Measurements from ENCODE around the gene PIK3R3. TPM values are rescaled to one million over a fixed set of nuclear protein-coding genes. Genes with fewer than 3 reads are reported as not detected.
A peak's percentile ranks its signal among the peaks of the same experiment; 100 is the strongest.
"Not testable (repeated sequence)": the region's sequence is repeated elsewhere in the genome, so short reads cannot be mapped to it uniquely, and the experiment has no call there.

PIK3R3 gene
- polyA plus RNA-seq, 4 donors = 24.6 to 32.8 (median 27.4) TPM

GRCh38 chr1:46113948-46114347 is 18.5 kb downstream of the PIK3R3 start:
- no peak for DNase-seq (ENCODE audit: low read depth in 4 of 4, low spot score in 2 of 4)

DNA sequence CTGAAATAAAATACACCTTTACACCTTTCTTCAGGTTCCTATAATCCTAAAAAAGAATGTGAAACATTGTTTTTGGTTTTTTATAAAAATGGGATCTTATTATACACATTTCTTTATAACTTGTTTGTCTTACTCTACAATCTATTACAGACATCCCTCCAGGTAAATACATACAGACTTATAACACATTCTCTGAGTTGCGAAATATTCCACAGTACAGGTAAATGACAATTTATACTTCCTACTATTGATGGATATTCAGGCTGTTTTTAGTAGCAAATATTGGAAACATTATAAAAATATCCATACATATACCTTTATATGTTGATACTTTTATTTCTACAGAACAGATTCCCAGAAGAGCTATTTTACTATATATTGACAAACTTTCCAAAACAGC is 20.3 kb downstream of the PIK3R3 start:
- no peak for DNase-seq (ENCODE audit: low read depth in 4 of 4, low spot score in 2 of 4)

GRCh38 chr1:46110521-46110920 is 21.9 kb downstream of the PIK3R3 start:
- DNase-seq (ENCODE audit: low read depth in 4 of 4, low spot score in 2 of 4) = no peak

- DNase-seq (ENCODE audit: low read depth in 4 of 4, low spot score in 2 of 4) = no peak
Observed at GRCh38 chr1:46102769-46103476, 29.5 kb downstream of the PIK3R3 start.

DNA sequence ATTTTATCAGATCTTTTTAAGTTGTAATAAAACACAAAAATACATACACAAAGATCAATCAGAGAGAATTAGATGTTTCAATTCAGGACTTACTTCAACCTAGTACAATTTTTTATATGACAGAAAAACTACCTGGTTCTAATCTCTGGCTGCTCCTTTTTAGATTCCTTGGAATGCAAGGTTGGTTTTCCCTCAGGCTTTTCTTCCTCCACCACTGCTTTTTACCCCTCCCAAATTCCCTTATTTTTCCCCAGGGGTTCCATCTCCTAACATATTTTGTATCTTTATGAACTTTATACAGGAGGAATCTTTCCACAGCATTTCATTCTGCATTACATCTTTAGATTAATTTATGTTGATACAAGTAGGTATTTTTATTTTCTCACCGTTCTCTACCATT is 33.2 kb downstream of the PIK3R3 start:
- DNase-seq (ENCODE audit: low read depth in 4 of 4, low spot score in 2 of 4) = no peak

GRCh38 chr1:46098027-46098712 is 34.3 kb downstream of the PIK3R3 start:
- DNase-seq (ENCODE audit: low read depth in 4 of 4, low spot score in 2 of 4) = no peak

- DNase-seq (ENCODE audit: low read depth in 4 of 4, low spot score in 2 of 4) = no peak
Observed at GRCh38 chr1:46097149-46097472, 35.3 kb downstream of the PIK3R3 start.

GRCh38 chr1:46096269-46097148 is 35.9 kb downstream of the PIK3R3 start:
- no peak for DNase-seq (ENCODE audit: low read depth in 4 of 4, low spot score in 2 of 4)

DNA sequence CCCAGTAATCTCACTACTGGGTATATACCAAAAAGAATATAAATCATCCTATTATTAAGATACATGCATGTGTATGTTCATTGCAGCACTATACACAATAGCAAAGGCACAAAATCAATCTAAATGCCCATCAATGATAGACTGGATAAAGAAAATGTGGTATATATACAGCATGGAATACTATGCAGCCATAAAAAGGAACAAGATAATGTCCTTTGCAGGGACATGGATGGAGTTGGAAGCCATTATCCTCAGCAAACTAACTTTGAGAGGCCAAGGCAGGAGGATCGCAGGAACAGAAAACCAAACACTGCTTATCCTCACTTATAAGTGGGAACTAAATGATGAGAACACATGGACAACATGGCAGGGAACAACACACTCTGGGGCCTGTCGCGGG is 37.3 kb downstream of the PIK3R3 start:
- not testable (repeated sequence) for DNase-seq (ENCODE audit: low read depth in 4 of 4, low spot score in 2 of 4)

- peak in 1 of 4 donors; percentile 4 for DNase-seq (ENCODE audit: low read depth in 4 of 4, low spot score in 2 of 4)
Observed at GRCh38 chr1:46094471-46095005, 37.9 kb downstream of the PIK3R3 start.

DNA sequence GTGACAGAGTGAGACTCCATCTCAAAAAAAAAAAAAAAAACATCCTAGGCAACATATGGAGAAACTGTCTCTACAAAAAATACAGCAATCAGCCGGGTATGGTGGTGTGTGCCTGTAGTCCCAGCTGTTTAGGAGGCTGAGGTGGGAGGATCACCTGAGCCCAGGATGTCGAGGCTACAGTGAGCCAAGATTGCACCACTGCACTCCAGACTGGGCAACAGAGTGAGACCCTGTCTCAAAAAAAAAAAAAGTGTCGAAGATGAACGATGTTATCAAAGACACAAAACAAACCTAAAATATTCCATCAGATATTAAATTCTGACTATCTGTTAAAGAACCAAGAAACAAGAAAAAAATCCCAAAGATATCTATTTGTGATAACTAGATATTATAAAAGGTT is 38.6 kb downstream of the PIK3R3 start:
- not testable (repeated sequence) for DNase-seq (ENCODE audit: low read depth in 4 of 4, low spot score in 2 of 4)

DNA sequence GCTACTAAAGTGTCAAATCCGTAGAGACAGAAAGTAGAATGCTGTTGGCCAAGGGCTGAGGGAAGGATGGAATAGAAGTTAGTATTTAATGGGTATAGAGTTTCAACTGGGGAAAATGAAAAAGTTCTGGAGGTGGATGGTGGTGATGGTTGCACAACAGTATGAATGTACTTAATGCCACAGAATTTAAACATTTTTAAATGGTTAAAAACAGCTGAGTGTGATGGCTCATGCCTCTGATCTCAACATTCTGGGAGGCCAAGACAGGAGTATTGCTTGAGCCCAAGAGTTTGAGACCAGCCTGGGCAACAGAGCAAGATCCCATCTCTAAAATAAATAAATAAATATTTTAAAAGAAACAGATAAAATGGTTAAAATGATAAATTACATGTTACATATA is 44.5 kb downstream of the PIK3R3 start:
- no peak for DNase-seq (ENCODE audit: low read depth in 4 of 4, low spot score in 2 of 4)

DNA sequence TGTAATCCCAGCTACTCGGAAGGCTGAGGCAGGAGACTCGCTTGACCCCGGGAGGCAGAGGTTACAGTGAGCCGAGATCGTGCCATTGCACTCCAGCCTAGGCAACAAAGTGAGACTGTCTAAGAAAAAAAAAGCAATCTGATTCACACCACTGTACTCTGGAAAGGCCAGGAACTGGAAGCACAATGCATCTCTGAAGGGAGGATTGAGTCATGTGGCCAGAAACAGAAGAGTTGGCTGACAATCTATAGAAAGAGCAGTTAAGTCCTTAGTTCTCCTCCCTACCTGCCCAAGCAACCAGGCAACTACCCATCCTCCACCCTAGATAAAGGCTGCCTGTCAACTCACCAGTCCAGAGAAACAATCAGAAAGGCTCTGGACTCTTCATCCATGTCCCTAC is 45.9 kb downstream of the PIK3R3 start:
- DNase-seq (ENCODE audit: low read depth in 4 of 4, low spot score in 2 of 4) = no peak

DNA sequence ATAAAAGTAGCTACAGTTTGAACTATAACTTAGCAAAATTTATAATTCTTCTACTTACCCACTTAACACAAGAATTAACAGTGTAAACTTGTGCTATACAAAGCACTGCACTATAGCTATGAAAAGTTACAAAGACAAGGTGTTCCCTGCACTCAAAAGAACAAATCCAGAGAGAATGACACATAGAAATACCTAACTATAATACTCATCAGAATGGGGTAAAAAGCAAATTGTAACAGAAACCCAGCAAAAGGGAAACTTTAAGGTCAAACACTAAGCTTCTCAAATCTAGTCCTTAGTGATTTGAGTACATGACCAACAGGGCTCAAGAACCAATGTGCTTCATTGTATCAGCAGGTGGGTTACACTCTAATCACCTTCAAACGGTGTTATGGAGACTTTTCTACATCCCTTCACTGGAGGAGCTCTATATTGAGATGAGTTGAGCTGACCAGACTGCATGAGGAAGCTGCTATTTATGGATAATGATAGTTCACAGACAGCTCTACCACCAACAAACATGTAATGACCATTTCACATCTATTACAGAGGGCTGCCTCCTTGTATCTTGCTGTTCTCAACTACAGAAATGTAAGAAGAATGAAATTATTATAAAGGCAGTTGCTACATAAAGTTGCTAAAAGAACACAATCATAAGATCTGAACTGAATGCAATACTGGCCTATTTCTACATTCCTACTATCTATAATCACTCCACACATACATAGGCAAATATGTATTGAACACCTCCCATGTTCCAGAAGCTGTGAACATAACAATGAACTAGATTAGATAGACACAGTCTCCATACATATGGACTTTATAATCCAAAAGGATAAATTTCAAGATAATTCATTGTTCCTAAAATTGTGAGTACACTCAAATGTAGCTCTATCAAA is 47.6 kb downstream of the PIK3R3 start:
- DNase-seq (ENCODE audit: low read depth in 4 of 4, low spot score in 2 of 4) = no peak

- DNase-seq (ENCODE audit: low read depth in 4 of 4, low spot score in 2 of 4) = no peak
Observed at GRCh38 chr1:46083579-46083978, 48.9 kb downstream of the PIK3R3 start.

DNA sequence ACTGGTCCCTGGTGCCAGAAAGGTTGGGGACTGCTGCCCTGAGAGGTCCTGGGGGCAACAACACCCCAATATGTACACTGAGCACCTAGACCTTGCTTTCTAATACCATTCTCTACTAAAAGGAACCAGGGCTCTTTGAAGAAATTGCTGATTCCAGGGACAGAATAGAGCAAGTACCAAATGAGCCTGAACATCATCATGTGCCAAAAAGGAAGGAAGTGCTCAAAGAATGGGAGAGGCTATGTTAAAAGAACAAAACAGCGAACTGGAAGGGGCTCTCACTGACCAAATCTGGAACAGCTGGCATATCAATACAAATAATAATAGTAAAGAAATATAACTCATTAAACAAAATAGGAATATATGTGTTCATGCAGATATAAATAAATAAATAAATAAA is 50.8 kb downstream of the PIK3R3 start:
- no peak for DNase-seq (ENCODE audit: low read depth in 4 of 4, low spot score in 2 of 4)

GRCh38 chr1:46081206-46081605 is 51.2 kb downstream of the PIK3R3 start:
- DNase-seq (ENCODE audit: low read depth in 4 of 4, low spot score in 2 of 4) = no peak

- DNase-seq (ENCODE audit: low read depth in 4 of 4, low spot score in 2 of 4) = no peak
Observed at GRCh38 chr1:46080257-46080656, 52.2 kb downstream of the PIK3R3 start.

DNA sequence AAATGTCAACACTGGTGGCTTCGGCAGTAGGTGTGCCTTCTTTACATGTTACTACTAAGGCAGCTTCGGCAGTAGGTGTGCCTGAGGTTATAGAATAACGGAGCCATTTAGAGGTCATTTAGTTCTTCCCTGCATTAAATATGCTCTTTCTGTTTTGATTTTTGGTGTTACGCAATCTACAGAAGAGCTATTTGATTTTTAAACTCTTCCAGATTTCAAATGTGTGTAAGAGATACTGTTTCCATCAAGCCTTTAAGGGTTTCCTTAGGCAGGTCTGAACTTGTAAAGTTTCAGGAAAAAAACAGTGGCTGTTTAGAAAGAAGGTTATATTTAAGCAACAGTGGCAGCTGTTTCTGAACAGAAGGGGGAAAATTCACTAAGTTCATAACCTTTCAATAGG is 54.8 kb downstream of the PIK3R3 start:
- DNase-seq (ENCODE audit: low read depth in 4 of 4, low spot score in 2 of 4) = no peak

DNA sequence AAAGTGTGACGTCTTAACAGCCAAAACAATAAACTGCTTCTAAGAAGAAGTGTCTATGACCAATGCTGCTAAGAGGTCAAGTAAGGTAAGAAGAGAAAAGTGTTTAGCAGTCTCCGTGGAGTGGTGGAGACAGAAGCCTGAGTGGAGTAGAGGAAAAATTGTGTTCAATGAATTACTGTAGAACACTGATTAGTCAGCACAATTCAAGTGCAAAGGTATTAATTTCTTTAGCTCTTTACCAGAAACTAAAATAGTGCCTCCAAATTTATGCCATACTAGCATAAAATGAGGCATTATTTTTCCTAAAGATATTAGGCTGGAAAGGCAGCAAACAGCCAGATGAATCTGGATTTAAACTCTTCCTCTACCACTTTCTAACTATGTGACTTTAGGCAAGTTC is 56.1 kb downstream of the PIK3R3 start:
- no peak for DNase-seq (ENCODE audit: low read depth in 4 of 4, low spot score in 2 of 4)

Measured in left renal cortex interstitium (tissue), 4 donors.